H9 (cell line): ENCODE measurements around the gene MYCBP2. TPM values are rescaled to one million over a fixed set of nuclear protein-coding genes. Genes with fewer than 3 reads are reported as not detected.

Source experiments
- DNase-seq: peaks from one replicate; pipeline ENCODE4 v3.0.0-alpha.2; 2017
- H2AFZ ChIP-seq: one replicate; pipeline ENCODE4 v1.6.1; 2013; ENCODE audit warnings: mild to moderate bottlenecking, low read length, control low read depth, moderate library complexity
- H2AK5ac ChIP-seq: 2 replicates; pipeline ENCODE4 v1.6.1; 2013; ENCODE audit warnings: low read length, control low read depth, mixed read lengths; ENCODE audit not compliant: insufficient read length
- H2BK120ac ChIP-seq: one replicate; pipeline ENCODE4 v1.6.1; 2013; ENCODE audit warnings: low read depth, mild to moderate bottlenecking, low read length, control low read depth, inconsistent platforms; ENCODE audit not compliant: poor library complexity, severe bottlenecking
- H2BK12ac ChIP-seq: 2 replicates; pipeline ENCODE4 v1.6.1; 2013; ENCODE audit warnings: low read length, control low read depth, mixed read lengths, low read depth; ENCODE audit not compliant: insufficient read length
- H2BK15ac ChIP-seq: 2 replicates; pipeline ENCODE4 v1.6.1; 2013; ENCODE audit warnings: low read depth, low read length, control low read depth
- H2BK20ac ChIP-seq: one replicate; pipeline ENCODE4 v1.6.1; 2013; ENCODE audit warnings: low read depth, mild to moderate bottlenecking, low read length, control low read depth, inconsistent platforms; ENCODE audit not compliant: poor library complexity, severe bottlenecking
- H2BK5ac ChIP-seq: 2 replicates; pipeline ENCODE4 v1.6.1; 2013; ENCODE audit warnings: low read length, control low read depth, mixed read lengths; ENCODE audit not compliant: insufficient read length
- H3K14ac ChIP-seq: 2 replicates; pipeline ENCODE4 v1.6.1; 2013; ENCODE audit warnings: low read length, control low read depth; ENCODE audit not compliant: insufficient read depth
- H3K18ac ChIP-seq: 2 replicates; pipeline ENCODE4 v1.6.1; 2013; ENCODE audit warnings: low read depth, mild to moderate bottlenecking, mixed read lengths, low read length, control low read depth; ENCODE audit not compliant: insufficient read length
- H3K23ac ChIP-seq: 2 replicates; pipeline ENCODE4 v1.6.1; 2013; ENCODE audit warnings: low read length, control low read depth, mixed read lengths, low read depth; ENCODE audit not compliant: insufficient read length
- H3K23me2 ChIP-seq: 2 replicates; pipeline ENCODE4 v1.6.1; 2013; ENCODE audit warnings: low read depth, mild to moderate bottlenecking, mixed read lengths, low read length, control low read depth; ENCODE audit not compliant: insufficient read length, poor library complexity, severe bottlenecking
- H3K27ac ChIP-seq: 2 replicates; pipeline ENCODE4 v1.5.1; 2013; ENCODE audit warnings: low read length, control low read depth, mixed read lengths, low read depth; ENCODE audit not compliant: insufficient read length
- H3K27me3 ChIP-seq: 2 replicates; pipeline ENCODE4 v1.6.1; 2013; ENCODE audit warnings: low read length, control low read depth, inconsistent platforms; ENCODE audit not compliant: insufficient read depth
- H3K4ac ChIP-seq: 2 replicates; pipeline ENCODE4 v1.6.1; 2013; ENCODE audit warnings: low read depth, mild to moderate bottlenecking, control low read depth, inconsistent platforms, low read length, moderate library complexity
- H3K4me1 ChIP-seq: 2 replicates; pipeline ENCODE4 v1.6.1; 2013; ENCODE audit warnings: low read length, control low read depth, inconsistent platforms; ENCODE audit not compliant: insufficient read depth
- H3K4me2 ChIP-seq: 2 replicates; pipeline ENCODE4 v1.6.1; 2013; ENCODE audit warnings: low read length, control low read depth, mixed read lengths; ENCODE audit not compliant: insufficient read length, insufficient read depth
- H3K56ac ChIP-seq: 2 replicates; pipeline ENCODE4 v1.6.1; 2013; ENCODE audit warnings: low read depth, mild to moderate bottlenecking, mixed read lengths, low read length, control low read depth; ENCODE audit not compliant: insufficient read length
- H3K79me1 ChIP-seq: 2 replicates; pipeline ENCODE4 v1.6.1; 2013; ENCODE audit warnings: low read depth, mild to moderate bottlenecking, moderate library complexity, low read length, control low read depth, inconsistent platforms; ENCODE audit not compliant: insufficient read depth, poor library complexity, severe bottlenecking
- H3K79me2 ChIP-seq: 2 replicates; pipeline ENCODE4 v1.6.1; 2013; ENCODE audit warnings: low read length, control low read depth, inconsistent platforms; ENCODE audit not compliant: insufficient read depth
- H3K9ac ChIP-seq: 2 replicates; pipeline ENCODE4 v1.6.1; 2013; ENCODE audit warnings: low read length, control low read depth, mixed read lengths; ENCODE audit not compliant: insufficient read length; ENCODE audit errors: extremely low read depth
- H3K9me3 ChIP-seq: one replicate; pipeline ENCODE4 v1.6.1; 2013; ENCODE audit warnings: low read depth, low read length, inconsistent platforms; ENCODE audit not compliant: control insufficient read depth
- H3T11ph ChIP-seq: one replicate; pipeline ENCODE4 v1.6.1; 2013; ENCODE audit warnings: mild to moderate bottlenecking, low read length, control low read depth, inconsistent platforms
- H4K20me1 ChIP-seq: one replicate; pipeline ENCODE4 v1.6.1; 2013; ENCODE audit not compliant: control insufficient read depth, insufficient read length, insufficient read depth
- H4K5ac ChIP-seq: 2 replicates; pipeline ENCODE4 v1.6.1; 2013; ENCODE audit warnings: low read depth, mild to moderate bottlenecking, mixed read lengths, low read length, control low read depth; ENCODE audit not compliant: insufficient read length
- H4K8ac ChIP-seq: replicated peaks from 2 replicates; pipeline ENCODE4 v1.6.1; 2013; ENCODE audit warnings: low read length, control low read depth, mixed read lengths, low read depth; ENCODE audit not compliant: insufficient read length
- H4K91ac ChIP-seq: 2 replicates; pipeline ENCODE4 v1.6.1; 2013; ENCODE audit warnings: low read depth, mild to moderate bottlenecking, moderate library complexity, mixed read lengths, low read length, control low read depth; ENCODE audit not compliant: insufficient read length
- H3K27ac Mint-ChIP-seq, 3 experiments: 2 replicates in 2 of 3; 3 replicates in 1 of 3; pipeline ENCODE4 v1.8.0; 2020 to 2021; ENCODE audit warnings: mixed read lengths in 3 of 3, mild to moderate bottlenecking in 1 of 3, moderate library complexity in 1 of 3
- H3K27me3 Mint-ChIP-seq: 2 replicates; pipeline ENCODE4 v1.8.0; 2021; ENCODE audit warnings: low read depth, mild to moderate bottlenecking, moderate library complexity, mixed read lengths
- H3K36me3 Mint-ChIP-seq, 3 experiments: 2 replicates in 2 of 3; 3 replicates in 1 of 3; pipeline ENCODE4 v1.8.0; 2020 to 2021; ENCODE audit warnings: low read depth in 3 of 3, mixed read lengths in 3 of 3; ENCODE audit not compliant: insufficient read depth in 1 of 3
- H3K4me1 Mint-ChIP-seq, 2 experiments: 2 replicates each; pipeline ENCODE4 v1.8.0; 2020; ENCODE audit warnings: mixed read lengths in 2 of 2
- H3K4me3 Mint-ChIP-seq, 2 experiments: 2 replicates in 1 of 2; 3 replicates in 1 of 2; pipeline ENCODE4 v1.8.0; 2020 to 2021; ENCODE audit warnings: mild to moderate bottlenecking in 2 of 2, mixed read lengths in 2 of 2, moderate library complexity in 1 of 2
- H3K9me3 Mint-ChIP-seq, 2 experiments: 2 replicates in 1 of 2; 3 replicates in 1 of 2; pipeline ENCODE4 v1.8.0; 2020; ENCODE audit warnings: mild to moderate bottlenecking in 2 of 2, mixed read lengths in 2 of 2, moderate library complexity in 1 of 2
- CTCF ChIP-seq: fragments of 200-600 bp; sonication (generic); conservative IDR thresholded peaks from 3 replicates; pipeline ENCODE4 v1.8.0; 2021; ENCODE audit warnings: antibody characterized with exemption, mild to moderate bottlenecking
- WGBS: extraction: QIAGEN DNeasy Blood & Tissue Kit; methylation state at CpG from one replicate; pipeline ENCODE4 v1.1.7; 2013; ENCODE audit warnings: missing lambda C conversion rate, low lambda C conversion rate, mixed read lengths; ENCODE audit not compliant: insufficient read length; ENCODE audit errors: extremely low coverage; 5-methylcytosine and 5-hydroxymethylcytosine counted together
- total RNA-seq: library from RNA; stranded (reverse); gene quantifications from 2 replicates; pipeline ENCODE4 v1.2.1, GENCODE V29; 2021

MYCBP2 gene
- total RNA-seq, 1 experiment from 2014 or later = 32.0 TPM

DNA sequence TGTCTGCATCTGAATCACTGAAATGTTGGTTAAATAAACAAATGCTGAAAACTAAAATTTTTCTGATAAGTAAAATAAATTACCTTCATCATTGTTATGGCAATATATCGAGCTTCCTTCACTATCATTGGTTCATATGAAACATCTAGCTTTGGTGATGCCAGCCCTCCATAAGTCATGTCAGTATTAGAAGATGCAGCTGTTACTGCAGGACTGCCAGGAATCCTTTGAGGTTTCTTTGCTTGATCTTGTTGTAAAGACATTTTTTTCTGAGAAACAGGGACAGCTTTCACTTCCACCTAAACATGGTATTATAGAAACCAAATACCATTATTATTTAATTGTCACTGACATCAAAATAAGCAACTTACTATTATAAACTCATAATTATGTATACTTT is 176.2 kb downstream of the MYCBP2 start:
- H3K56ac ChIP-seq = no peak overlapping the region
- no peak overlapping the region for H4K5ac ChIP-seq
- H3K9me3 ChIP-seq = no peaks in the 10 kb centered on the region
- Mint-ChIP-seq H3K4me3 (no peak overlapping the region), H3K36me3 (peaks cover 0 to 11% (median 2%) of the 10 kb centered on the region in 3 experiments; a peak in 3 of 7 replicates), H3K27me3 (no peaks in the 10 kb centered on the region), H3K9me3 (no peaks in the 10 kb centered on the region), H3K27ac (no peak overlapping the region), H3K4me1 (no peaks in the 10 kb centered on the region)
- H2BK12ac ChIP-seq = no peak overlapping the region
- H3K79me1 ChIP-seq = no peaks in the 10 kb centered on the region
- H2BK120ac ChIP-seq = no peak overlapping the region
- DNase-seq = no peak
- no peak overlapping the region for H3K4ac ChIP-seq
- no peak overlapping the region for H2BK15ac ChIP-seq
- H2AFZ ChIP-seq = no peak overlapping the region
- no peaks in the 10 kb centered on the region for H4K20me1 ChIP-seq
- H2BK5ac ChIP-seq = no peak overlapping the region
- no peak overlapping the region for H3K23ac ChIP-seq
- H3K18ac ChIP-seq = no peak overlapping the region
- WGBS = no CpG with 5 or more reads among the region's 1 CpG
- H2AK5ac ChIP-seq = no peak overlapping the region
- H3K27me3 ChIP-seq = no peaks in the 10 kb centered on the region
- no peak overlapping the region for H2BK20ac ChIP-seq
- H3K9ac ChIP-seq = no peak overlapping the region
- H3K79me2 ChIP-seq = no peaks in the 10 kb centered on the region
- no peak for TF ChIP-seq CTCF
- H3K14ac ChIP-seq = no peak overlapping the region
- no peak overlapping the region for H3K27ac ChIP-seq
- H3K23me2 ChIP-seq = no peaks in the 10 kb centered on the region
- no peak overlapping the region for H4K8ac ChIP-seq
- no peak overlapping the region for H4K91ac ChIP-seq
- no peak overlapping the region for H3K4me2 ChIP-seq
- no peaks in the 10 kb centered on the region for H3K4me1 ChIP-seq
- no peak overlapping the region for H3T11ph ChIP-seq
